GM12878 (cell line): ENCODE measurements around the gene SCD5. TPM values are rescaled to one million over a fixed set of nuclear protein-coding genes. Genes with fewer than 3 reads are reported as not detected.

Experiments
- ATAC-seq: fragments of 200-7000 bp; cut with Tn5 transposase; 3 replicates; pipeline ENCODE4 v1.9.1; 2020; ENCODE audit warnings: mild to moderate bottlenecking, moderate library complexity
- BruUV-seq: library from RNA; stranded (reverse); fragments of 400-500 nt; replicated peaks from 2 replicates; lab custom pipeline; 2021; lab: Mats Ljungman, UMichigan
- CTCF ChIA-PET: fragments of 300-600 bp; sonication (Branson Sonifier 250); formaldehyde crosslinking; extraction: SDS; loops from one replicate; lab custom pipeline; 2021; ENCODE audit warnings: inconsistent platforms; lab: Yijun Ruan, JAX
- POLR2A ChIA-PET: fragments of 350-600 bp; formaldehyde crosslinking; extraction: SDS; loops from one replicate; lab custom pipeline; 2021; ENCODE audit warnings: inconsistent platforms; lab: Charles Lee
- RAD21 ChIA-PET: fragments of 300-600 bp; sonication (Branson Sonifier 250); formaldehyde crosslinking; loops from one replicate; lab custom pipeline; 2023; ENCODE audit warnings: antibody characterized with exemption; ENCODE audit not compliant: unreplicated experiment; lab: Charles Lee
- SMC1A ChIA-PET: fragments of 300-600 bp; sonication (Branson Sonifier 250); formaldehyde crosslinking; loops from one replicate; lab custom pipeline; 2023; ENCODE audit not compliant: unreplicated experiment, uncharacterized antibody; lab: Charles Lee
- DNase-seq: peaks from one replicate; pipeline ENCODE4 v3.0.0-alpha.2; 2011; ENCODE audit warnings: low read depth, low spot score
- FAIRE-seq: peaks from 3 replicates; lab custom pipeline; 2011; peaks lifted over from hg19 to GRCh38; lab: Jason Lieb, UNC
- H2AFZ ChIP-seq: 2 replicates; pipeline ENCODE4 v1.6.0; 2011; ENCODE audit warnings: low read depth, low read length, control low read depth; ENCODE audit not compliant: control insufficient read depth
- H3K27ac ChIP-seq: 2 replicates; pipeline ENCODE4 v1.5.1; 2011; ENCODE audit warnings: control low read depth; ENCODE audit not compliant: control insufficient read depth, insufficient read depth
- H3K27me3 ChIP-seq, 2 experiments: replicated peaks in 1 of 2; 2 replicates each; pipeline versions ENCODE4 v1.6.0 to v1.6.1; 2011; ENCODE audit warnings: low read length in 1 of 2; ENCODE audit not compliant: control insufficient read depth in 2 of 2, insufficient read depth in 2 of 2
- H3K36me3 ChIP-seq, 2 experiments: 2 replicates each; pipeline ENCODE4 v1.5.1; 2011; ENCODE audit warnings: low read length in 1 of 2; ENCODE audit not compliant: control insufficient read depth in 2 of 2, insufficient read depth in 2 of 2
- H3K4me1 ChIP-seq: 2 replicates; pipeline ENCODE4 v1.6.1; 2011; ENCODE audit warnings: mild to moderate bottlenecking, low read length, moderate library complexity, mixed read lengths; ENCODE audit not compliant: control insufficient read depth, insufficient read depth
- H3K4me2 ChIP-seq: 2 replicates; pipeline ENCODE4 v1.6.0; 2011; ENCODE audit warnings: control low read depth; ENCODE audit not compliant: control insufficient read depth, insufficient read depth
- H3K4me3 ChIP-seq: fragments of 200-600 bp; sonication (generic); 2 replicates; pipeline ENCODE4 v1.5.1; 2016
- H3K79me2 ChIP-seq: 2 replicates; pipeline ENCODE4 v1.6.0; 2011; ENCODE audit warnings: low read length; ENCODE audit not compliant: control insufficient read depth, insufficient read depth
- H3K9ac ChIP-seq: 2 replicates; pipeline ENCODE4 v1.8.0; 2011; ENCODE audit warnings: low read length, control low read depth, mixed read lengths; ENCODE audit not compliant: control insufficient read depth, insufficient read depth
- H3K9me3 ChIP-seq: replicated peaks from 3 replicates; pipeline ENCODE4 v1.5.1; 2011; ENCODE audit warnings: mild to moderate bottlenecking, low read length; ENCODE audit not compliant: control insufficient read depth, insufficient read depth
- H4K20me1 ChIP-seq: 2 replicates; pipeline ENCODE4 v1.6.0; 2011; ENCODE audit not compliant: control insufficient read depth, insufficient read depth
- CBFB ChIP-seq: IDR thresholded peaks from 2 replicates; pipeline ENCODE4 v1.6.1; 2016; ENCODE audit warnings: antibody characterized with exemption, low read depth
- CHD2 ChIP-seq: IDR thresholded peaks from 2 replicates; pipeline ENCODE4 v1.6.1; 2011; ENCODE audit warnings: low read depth, low read length, improper control_type of control experiment, borderline replicate concordance
- FOXK2 ChIP-seq: fragments of 450-650 bp; IDR thresholded peaks from 2 replicates; pipeline ENCODE4 v1.6.1; 2017; ENCODE audit warnings: mild to moderate bottlenecking, moderate library complexity
- NR2C2 ChIP-seq: IDR thresholded peaks from 2 replicates; pipeline ENCODE4 v1.6.1; 2011; ENCODE audit warnings: borderline replicate concordance, low read depth; ENCODE audit not compliant: control insufficient read depth, insufficient read length
- PAX8 ChIP-seq: fragments of 450-650 bp; IDR thresholded peaks from 2 replicates; pipeline ENCODE4 v1.6.1; 2017; ENCODE audit warnings: mild to moderate bottlenecking, moderate library complexity
- PML ChIP-seq: IDR thresholded peaks from 2 replicates; pipeline ENCODE4 v1.6.1; 2012; ENCODE audit warnings: low read length, inconsistent platforms
- SMARCA5 ChIP-seq: fragments of 450-650 bp; IDR thresholded peaks from 2 replicates; pipeline ENCODE4 v1.6.1; 2017; ENCODE audit warnings: mild to moderate bottlenecking
- SPI1 ChIP-seq: IDR thresholded peaks from 2 replicates; pipeline ENCODE4 v1.6.1; 2011; ENCODE audit warnings: low read depth, mild to moderate bottlenecking, low read length, moderate library complexity, borderline replicate concordance; ENCODE audit not compliant: insufficient read depth
- ZSCAN29 ChIP-seq: fragments of 450-650 bp; IDR thresholded peaks from 2 replicates; pipeline ENCODE4 v1.6.1; 2017; ENCODE audit warnings: mild to moderate bottlenecking, moderate library complexity
- WGBS: methylation state at CpG from one replicate; pipeline ENCODE4 v1.1.6; 2016; ENCODE audit warnings: low lambda C conversion rate; ENCODE audit not compliant: insufficient replicate concordance, insufficient coverage; ENCODE audit errors: missing lambda C conversion rate; 5-methylcytosine and 5-hydroxymethylcytosine counted together
- in situ Hi-C: fragments of 300-500 bp; cut with MboI; formaldehyde crosslinking; loops from 9 replicates; pipeline ENCODE4 v1.14.3; 2018; ENCODE audit warnings: mixed read lengths
- intact Hi-C: fragments of 100-400 bp; cut with micrococcal nuclease; formaldehyde crosslinking; loops from one replicate; pipeline ENCODE4 v1.14.2; 2022; ENCODE audit not compliant: unreplicated experiment
- polyA plus RNA-seq, 11 experiments: library from polyadenylated mRNA; depleted of rRNA in 4 of 11; unstranded in 6 of 11; stranded (reverse) in 5 of 11; fragments of >200 nt; fragmentation: Nextera tagmentation in 4 of 11; fragmentation: Illumina TruSeq in 1 of 11; extraction: Ambion mirVana in 4 of 11; extraction: Trizol in 1 of 11; gene quantifications; 1 replicate in 1 of 11; 2 replicates in 10 of 11; pipeline versions ENCODE4 v1.2.1 to v1.2.3, GENCODE V29; 2011 to 2016; ENCODE audit warnings: inconsistent platforms in 2 of 11, missing spikeins in 2 of 11, low read depth in 1 of 11
- total RNA-seq, 4 experiments: library from RNA; depleted of rRNA in 3 of 4; stranded (reverse); fragments of >200 nt in 3 of 4; fragmentation: Illumina TruSeq in 1 of 4; extraction: Trizol in 1 of 4; gene quantifications; 2 replicates each; pipeline versions ENCODE4 v1.2.1 to v1.2.3, GENCODE V29; 2013 to 2021
- TF ChIP-seq, protein P1 (sequence below), 3 experiments: IDR thresholded peaks in 2 of 3; conservative IDR thresholded peaks in 1 of 3; 2 replicates each; pipeline ENCODE4 v1.5.1; 2011; ENCODE audit warnings: low read depth in 3 of 3, low read length in 3 of 3, mild to moderate bottlenecking in 3 of 3, control low read depth in 2 of 3, moderate library complexity in 2 of 3, inconsistent platforms in 1 of 3, mixed read lengths in 1 of 3; ENCODE audit not compliant: control insufficient read depth in 2 of 3, insufficient read depth in 1 of 3; ENCODE audit errors: extremely low read depth in 1 of 3
- TF ChIP-seq, protein P2 (sequence below): IDR thresholded peaks from 2 replicates; pipeline ENCODE4 v1.6.1; 2011; ENCODE audit warnings: borderline replicate concordance, low read depth, mild to moderate bottlenecking, moderate library complexity, mixed read lengths, low read length; ENCODE audit not compliant: insufficient read depth; ENCODE audit errors: extremely low read length

The SCD5 gene
- total and polyA plus RNA-seq, 10 of the 15 experiments (the other 5 are each of a cell fraction or from before 2014, with no cell fraction given): 2.4 to 15.0 (median 4.2) TPM

- H4K20me1 ChIP-seq: no peaks in the 10 kb centered on the region
- TF ChIP-seq NR2C2 (no peak), ZSCAN29 (no peak), CBFB (no peak), SPI1 (no peak), FOXK2 (no peak), CHD2 (no peak), SMARCA5 (no peak), PML (no peak), PAX8 (no peak)
- TF ChIP-seq, protein P1, sequence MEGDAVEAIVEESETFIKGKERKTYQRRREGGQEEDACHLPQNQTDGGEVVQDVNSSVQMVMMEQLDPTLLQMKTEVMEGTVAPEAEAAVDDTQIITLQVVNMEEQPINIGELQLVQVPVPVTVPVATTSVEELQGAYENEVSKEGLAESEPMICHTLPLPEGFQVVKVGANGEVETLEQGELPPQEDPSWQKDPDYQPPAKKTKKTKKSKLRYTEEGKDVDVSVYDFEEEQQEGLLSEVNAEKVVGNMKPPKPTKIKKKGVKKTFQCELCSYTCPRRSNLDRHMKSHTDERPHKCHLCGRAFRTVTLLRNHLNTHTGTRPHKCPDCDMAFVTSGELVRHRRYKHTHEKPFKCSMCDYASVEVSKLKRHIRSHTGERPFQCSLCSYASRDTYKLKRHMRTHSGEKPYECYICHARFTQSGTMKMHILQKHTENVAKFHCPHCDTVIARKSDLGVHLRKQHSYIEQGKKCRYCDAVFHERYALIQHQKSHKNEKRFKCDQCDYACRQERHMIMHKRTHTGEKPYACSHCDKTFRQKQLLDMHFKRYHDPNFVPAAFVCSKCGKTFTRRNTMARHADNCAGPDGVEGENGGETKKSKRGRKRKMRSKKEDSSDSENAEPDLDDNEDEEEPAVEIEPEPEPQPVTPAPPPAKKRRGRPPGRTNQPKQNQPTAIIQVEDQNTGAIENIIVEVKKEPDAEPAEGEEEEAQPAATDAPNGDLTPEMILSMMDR (IDR thresholded peaks at IDR 0.05 in 2 of 3, conservative IDR thresholded peaks at IDR 0.05 in 1 of 3; ENCODE audit: control insufficient read depth in 2 of 3, extremely low read depth in 1 of 3, insufficient read depth in 1 of 3, low read depth in 3 of 3, low read length in 3 of 3): no peak
- TF ChIP-seq, protein P2, sequence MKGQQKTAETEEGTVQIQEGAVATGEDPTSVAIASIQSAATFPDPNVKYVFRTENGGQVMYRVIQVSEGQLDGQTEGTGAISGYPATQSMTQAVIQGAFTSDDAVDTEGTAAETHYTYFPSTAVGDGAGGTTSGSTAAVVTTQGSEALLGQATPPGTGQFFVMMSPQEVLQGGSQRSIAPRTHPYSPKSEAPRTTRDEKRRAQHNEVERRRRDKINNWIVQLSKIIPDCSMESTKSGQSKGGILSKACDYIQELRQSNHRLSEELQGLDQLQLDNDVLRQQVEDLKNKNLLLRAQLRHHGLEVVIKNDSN: no peak
- ChIA-PET RAD21 (no interaction called here), SMC1A (no interaction called here), CTCF (interaction anchor here (0.7 to 1.2 kb wide), 2 partner anchors 14 to 266 kb away, joined by 3 read pairs; no protein-coding TSS in a partner anchor), POLR2A (interaction anchor here (0.6 kb wide), 1 partner anchor 106 kb away, joined by 3 read pairs; no protein-coding TSS in a partner anchor)
- no peak overlapping the region for H3K27ac ChIP-seq
- FAIRE-seq (no peak), DNase-seq (no peak), ATAC-seq (no peak)
- H3K4me3 ChIP-seq: no peak overlapping the region
- H3K36me3 ChIP-seq: no peaks in the 10 kb centered on the region
- WGBS: 7% methylated on average over 1 of the region's 1 CpG
- H3K79me2 ChIP-seq: no peaks in the 10 kb centered on the region
- no peak overlapping the region for H3K4me2 ChIP-seq
- H3K27me3 ChIP-seq: no peaks in the 10 kb centered on the region
- H3K9me3 ChIP-seq: no peaks in the 10 kb centered on the region; the same call in 2 of the 3 replicates
- no TSS peak for BruUV-seq
- in situ Hi-C loops: no loop called here
- H3K9ac ChIP-seq: no peak overlapping the region
- intact Hi-C loops: no loop called here
- no peaks in the 10 kb centered on the region for H3K4me1 ChIP-seq
- no peak overlapping the region for H2AFZ ChIP-seq
Observed at GRCh38 chr4:82728301-82728700, 70.3 kb downstream of the SCD5 start.
